Pancreas (tissue), 10 donors: ENCODE results near the gene C1orf122. TPM values are rescaled to one million over a fixed set of nuclear protein-coding genes. Genes with fewer than 3 reads are reported as not detected.

Experiments used
- ATAC-seq, 4 donors: fragments of 200-7000 bp; cut with Tn5 transposase; one replicate each; pipeline versions ENCODE4 v1.8.0 to v1.9.1; 2020; ENCODE audit warnings: mild to moderate bottlenecking in 4 of 4, moderate library complexity in 4 of 4
- DNase-seq, 6 donors: peaks; one replicate each; pipeline ENCODE4 v3.0.0-alpha.2; 2020
- FAIRE-seq: peaks from 2 replicates; lab custom pipeline; 2012; peaks lifted over from hg19 to GRCh38; lab: Jason Lieb, UNC
- H3K27ac ChIP-seq, 4 donors: fragments of 200-600 bp; sonication (generic); 1 replicate in 3 of 4; 2 replicates in 1 of 4; pipeline versions ENCODE4 v1.5.0 to v1.8.0; 2020
- H3K27me3 ChIP-seq, 4 donors: fragments of 200-600 bp; one replicate each; pipeline ENCODE4 v1.8.0; 2021
- H3K36me3 ChIP-seq, 3 donors: fragments of 200-600 bp; sonication (generic) in 1 of 3; one replicate each; pipeline versions ENCODE4 v1.5.0 to v1.8.0; 2020 to 2021
- H3K4me1 ChIP-seq, 3 donors: fragments of 200-600 bp; one replicate each; pipeline ENCODE4 v1.8.0; 2021
- H3K4me3 ChIP-seq, 4 donors: fragments of 200-600 bp; sonication (generic) in 2 of 4; one replicate each; pipeline versions ENCODE4 v1.5.0 to v1.8.0; 2020 to 2021
- H3K9me3 ChIP-seq, 4 donors: fragments of 200-600 bp; one replicate each; pipeline ENCODE4 v1.8.0; 2021
- CTCF ChIP-seq, 4 donors: fragments of 200-600 bp; sonication (generic) in 3 of 4; IDR thresholded peaks; one replicate each; pipeline versions ENCODE4 v1.5.0 to v1.8.0; 2021; ENCODE audit warnings: antibody characterized with exemption in 4 of 4
- WGBS, 2 donors: extraction: QIAGEN DNeasy Blood & Tissue Kit; methylation state at CpG; one replicate each; pipeline ENCODE4 v1.1.7; 2013; 5-methylcytosine and 5-hydroxymethylcytosine counted together
- intact Hi-C, 3 donors: fragments of 100-400 bp; cut with DNase I; formaldehyde crosslinking; loops; one replicate each; pipeline versions ENCODE4 v1.11.1 to v1.14.2; 2022
- polyA plus RNA-seq, 2 donors: library from polyadenylated mRNA; stranded (reverse); fragments of 200-250 nt; gene quantifications; one replicate each; pipeline ENCODE4 v1.2.3, GENCODE V29; 2013
- total RNA-seq, 6 donors: library from RNA; stranded (reverse); fragmentation: NEBNext Ultra II Directional in 4 of 6; extraction: Animal tissue kit (Norgen Biotek cat#: 25700) in 4 of 6; gene quantifications; one replicate each; pipeline versions ENCODE4 v1.2.1 to v1.2.4, GENCODE V29; 2021 to 2023
- donor health status: healthy with polysubstance abuse.
- donor health status: DM: no; HTN: no; CAD: no; lungs with moderate emphysema.
- donor health status: DM: no; HTN: no; CAD: no.
- donor health status: control.
- donor health status: control.
- donor health status: Bipolar disorder and iron deficiency.
- donor health status: DM: yes; HTN: yes; CAD: no.
- donor health status: DM: no; HTN: no; CAD: no.
- donor health status: DM: no; HTN: no; CAD: no.
- donor health status: DM: yes; HTN: yes; CAD: no.

The C1orf122 gene
- total and polyA plus RNA-seq, 8 donors, result 18.2 to 46.1 (median 23.4) TPM

- DNase-seq (no peak), FAIRE-seq (no peak), ATAC-seq (no peak)
- peaks cover 0 to 20% (median 16%) of the 10 kb centered on the region in 3 donors for H3K36me3 ChIP-seq
- H3K27ac ChIP-seq, result no peak overlapping the region
- H3K4me1 ChIP-seq, result peaks cover 0 to 7% (median 0%) of the 10 kb centered on the region in 3 donors
- intact Hi-C loops, result no loop called here
- WGBS, 2 donors, result 89% methylated on average over 1 of the region's 1 CpG
- no peak overlapping the region for H3K4me3 ChIP-seq
- no peaks in the 10 kb centered on the region for H3K27me3 ChIP-seq
- TF ChIP-seq CTCF (IDR thresholded peaks at IDR 0.05), result no peak
- no peaks in the 10 kb centered on the region for H3K9me3 ChIP-seq
Observed at GRCh38 chr1:37840711-37841110, 33.1 kb downstream of the C1orf122 start.

GRCh38 chr1:37841652-37842051, 34.1 kb downstream of the C1orf122 start:
- DNase-seq (no peak), FAIRE-seq (no peak), ATAC-seq (no peak)
- Histone ChIP-seq H3K36me3 (peaks cover 0 to 20% (median 16%) of the 10 kb centered on the region in 3 donors), H3K4me3 (no peak overlapping the region), H3K27me3 (no peaks in the 10 kb centered on the region), H3K4me1 (peaks cover 0 to 10% (median 0%) of the 10 kb centered on the region in 3 donors), H3K9me3 (no peaks in the 10 kb centered on the region), H3K27ac (no peak overlapping the region)
- intact Hi-C loops, result no loop called here
- no peak for TF ChIP-seq CTCF (IDR thresholded peaks at IDR 0.05)
- 81 to 83% methylated on average over 3 of the region's 3 CpGs for WGBS, 2 donors

GRCh38 chr1:37844536-37844935, 36.9 kb downstream of the C1orf122 start:
- FAIRE-seq (no peak), ATAC-seq (no peak), DNase-seq (no peak)
- H3K27me3 ChIP-seq, result no peaks in the 10 kb centered on the region
- H3K27ac ChIP-seq, result no peak overlapping the region
- TF ChIP-seq CTCF (IDR thresholded peaks at IDR 0.05), result no peak
- no peak overlapping the region for H3K4me3 ChIP-seq
- no peaks in the 10 kb centered on the region for H3K9me3 ChIP-seq
- no peaks in the 10 kb centered on the region for H3K36me3 ChIP-seq
- intact Hi-C loops, result no loop called here
- H3K4me1 ChIP-seq, result peaks cover 0 to 14% (median 0%) of the 10 kb centered on the region in 3 donors

GRCh38 chr1:37845049-37845646, 37.6 kb downstream of the C1orf122 start:
- ATAC-seq, result no peak
- no peak overlapping the region for H3K27ac ChIP-seq
- H3K27me3 ChIP-seq, result no peaks in the 10 kb centered on the region
- no peaks in the 10 kb centered on the region for H3K9me3 ChIP-seq
- intact Hi-C loops, result no loop called here
- FAIRE-seq, result no peak
- no peak for TF ChIP-seq CTCF (IDR thresholded peaks at IDR 0.05)
- 77 to 80% methylated on average over 5 of the region's 5 CpGs for WGBS, 2 donors
- H3K36me3 ChIP-seq, result no peaks in the 10 kb centered on the region
- DNase-seq, result no peak
- H3K4me1 ChIP-seq, result peaks cover 0 to 14% (median 0%) of the 10 kb centered on the region in 3 donors
- no peak overlapping the region for H3K4me3 ChIP-seq

- H3K9me3 ChIP-seq, result no peaks in the 10 kb centered on the region
- TF ChIP-seq CTCF (IDR thresholded peaks at IDR 0.05), result no peak
- no peak overlapping the region for H3K27ac ChIP-seq
- no peaks in the 10 kb centered on the region for H3K36me3 ChIP-seq
- H3K27me3 ChIP-seq, result no peaks in the 10 kb centered on the region
- no peak for ATAC-seq
- intact Hi-C loops, result no loop called here
- H3K4me3 ChIP-seq, result no peak overlapping the region
- WGBS, 2 donors, result 68 to 74% methylated on average over 3 of the region's 3 CpGs
- peaks cover 0 to 15% (median 0%) of the 10 kb centered on the region in 3 donors for H3K4me1 ChIP-seq
- DNase-seq, result no peak
- FAIRE-seq, result no peak
Observed at GRCh38 chr1:37845786-37846185, 38.2 kb downstream of the C1orf122 start.
